ENCODE measurements around the gene SLIT3.
"Not testable (repeated sequence)": the region's sequence is repeated elsewhere in the genome, so short reads cannot be mapped to it uniquely, and the experiment has no call there.

SLIT3 gene

GRCh38 chr5:169216866-169217265, 84.1 kb downstream of the SLIT3 start:
- DNase-seq: no peak

GRCh38 chr5:169213479-169213878, 87.5 kb downstream of the SLIT3 start:
- no peak for DNase-seq

GRCh38 chr5:169211761-169212160, 89.2 kb downstream of the SLIT3 start:
- not testable (repeated sequence) for DNase-seq

GRCh38 chr5:169204788-169205400, 96.0 kb downstream of the SLIT3 start:
- no peak for DNase-seq

GRCh38 chr5:169202969-169203368, 98.0 kb downstream of the SLIT3 start:
- no peak for DNase-seq

- no peak for DNase-seq
Observed at GRCh38 chr5:169201597-169201996, 99.3 kb downstream of the SLIT3 start.

GRCh38 chr5:169200125-169200778, 100.7 kb downstream of the SLIT3 start:
- DNase-seq: no peak

- DNase-seq: no peak
Observed at GRCh38 chr5:169197343-169197742, 103.6 kb downstream of the SLIT3 start.

GRCh38 chr5:169196059-169196458, 104.9 kb downstream of the SLIT3 start:
- no peak for DNase-seq

- no peak for DNase-seq
Observed at GRCh38 chr5:169195601-169196000, 105.3 kb downstream of the SLIT3 start.

- no peak for DNase-seq
Observed at GRCh38 chr5:169192536-169192935, 108.4 kb downstream of the SLIT3 start.

- no peak for DNase-seq
Observed at GRCh38 chr5:169190849-169191248, 110.1 kb downstream of the SLIT3 start.

- no peak for DNase-seq
Observed at GRCh38 chr5:169185626-169186025, 115.3 kb downstream of the SLIT3 start.

GRCh38 chr5:169183576-169183975, 117.4 kb downstream of the SLIT3 start:
- DNase-seq: no peak

GRCh38 chr5:169182797-169183196, 118.1 kb downstream of the SLIT3 start:
- no peak for DNase-seq

GRCh38 chr5:169181814-169182213, 119.1 kb downstream of the SLIT3 start:
- no peak for DNase-seq

GRCh38 chr5:169178754-169179153, 122.2 kb downstream of the SLIT3 start:
- no peak for DNase-seq

GRCh38 chr5:169178274-169178673, 122.7 kb downstream of the SLIT3 start:
- DNase-seq: no peak

- no peak for DNase-seq
Observed at GRCh38 chr5:169176709-169177694, 123.9 kb downstream of the SLIT3 start.

GRCh38 chr5:169175733-169176132, 125.2 kb downstream of the SLIT3 start:
- no peak for DNase-seq

GRCh38 chr5:169174923-169175322, 126.0 kb downstream of the SLIT3 start:
- DNase-seq: no peak

- DNase-seq: no peak
Observed at GRCh38 chr5:169173372-169173771, 127.6 kb downstream of the SLIT3 start.

- DNase-seq: no peak
Observed at GRCh38 chr5:169171515-169171914, 129.4 kb downstream of the SLIT3 start.

- no peak for DNase-seq
Observed at GRCh38 chr5:169169783-169170182, 131.2 kb downstream of the SLIT3 start.

Measured in NCI-H774 (cell line).